ENCODE measurements around the gene BABAM2. TPM values are rescaled to one million over a fixed set of nuclear protein-coding genes. Genes with fewer than 3 reads are reported as not detected.

The BABAM2 gene
- total RNA-seq, 4 donors from 2014 or later, result 35.0 to 70.5 (median 51.5) TPM

GRCh38 chr2:28311660-28312249 is 421.2 kb downstream of the BABAM2 start:
- TF ChIP-seq CTCF (IDR thresholded peaks at IDR 0.05) (no peak), POLR2A (IDR thresholded peaks at IDR 0.05) (no peak)
- H3K36me3 ChIP-seq, result no peaks in the 10 kb centered on the region
- H3K27ac ChIP-seq, result no peak overlapping the region
- H3K4me1 ChIP-seq, result no peaks in the 10 kb centered on the region
- H3K4me3 ChIP-seq, result no peak overlapping the region
- H3K27me3 ChIP-seq, result no peaks in the 10 kb centered on the region
- no peak for DNase-seq
- H3K9me3 ChIP-seq, result no peaks in the 10 kb centered on the region

- no peak overlapping the region for H3K27ac ChIP-seq
- TF ChIP-seq POLR2A (IDR thresholded peaks at IDR 0.05), result no peak
- TF ChIP-seq CTCF (IDR thresholded peaks at IDR 0.05), result no peak
- H3K9me3 ChIP-seq, result no peaks in the 10 kb centered on the region
These were observed 422.0 kb downstream of the BABAM2 start for GRCh38 chr2:28312307-28313219.

GRCh38 chr2:28313220-28313784 is 422.8 kb downstream of the BABAM2 start:
- Histone ChIP-seq H3K27ac (no peak overlapping the region), H3K9me3 (no peaks in the 10 kb centered on the region), H3K4me1 (no peaks in the 10 kb centered on the region), H3K27me3 (no peaks in the 10 kb centered on the region), H3K36me3 (no peaks in the 10 kb centered on the region), H3K4me3 (no peak overlapping the region)
- TF ChIP-seq POLR2A (IDR thresholded peaks at IDR 0.05) (no peak), CTCF (IDR thresholded peaks at IDR 0.05) (no peak)
- no peak for DNase-seq

More at GRCh38 chr2:28312307-28313219, 422.0 kb downstream of the BABAM2 start:
- DNase-seq, result no peak
- Histone ChIP-seq H3K27me3 (no peaks in the 10 kb centered on the region), H3K4me1 (no peaks in the 10 kb centered on the region), H3K36me3 (no peaks in the 10 kb centered on the region), H3K4me3 (no peak overlapping the region)

GRCh38 chr2:28314968-28315367 is 424.4 kb downstream of the BABAM2 start:
- Histone ChIP-seq H3K36me3 (no peaks in the 10 kb centered on the region), H3K9me3 (no peaks in the 10 kb centered on the region), H3K4me1 (no peaks in the 10 kb centered on the region), H3K27ac (no peak overlapping the region), H3K27me3 (no peaks in the 10 kb centered on the region), H3K4me3 (no peak overlapping the region)
- no peak for TF ChIP-seq CTCF (IDR thresholded peaks at IDR 0.05)
- TF ChIP-seq POLR2A (IDR thresholded peaks at IDR 0.05), result no peak
- DNase-seq, result no peak

- TF ChIP-seq CTCF (IDR thresholded peaks at IDR 0.05) (no peak), POLR2A (IDR thresholded peaks at IDR 0.05) (no peak)
These were observed 426.2 kb downstream of the BABAM2 start for GRCh38 chr2:28316546-28317335.

More at GRCh38 chr2:28316546-28317335, 426.2 kb downstream of the BABAM2 start:
- Histone ChIP-seq H3K4me1 (no peaks in the 10 kb centered on the region), H3K36me3 (no peaks in the 10 kb centered on the region), H3K27me3 (no peaks in the 10 kb centered on the region), H3K27ac (no peak overlapping the region), H3K9me3 (no peaks in the 10 kb centered on the region), H3K4me3 (no peak overlapping the region)
- DNase-seq, result no peak

Data from Peyer's patch (tissue), 4 donors.